Endothelial cell of umbilical vein (primary cell): ENCODE measurements around the gene POPDC3. TPM values are rescaled to one million over a fixed set of nuclear protein-coding genes. Genes with fewer than 3 reads are reported as not detected.

Experiments used
- BruUV-seq: library from RNA; stranded (reverse); fragments of 400-500 nt; replicated peaks from 2 replicates; lab custom pipeline; 2021; lab: Mats Ljungman, UMichigan
- CTCF ChIA-PET: fragments of 300-600, 350-600 bp; sonication (Branson Sonifier 250); formaldehyde crosslinking; loops from one replicate; lab custom pipeline; 2021; ENCODE audit warnings: antibody characterized with exemption, inconsistent platforms; lab: Charles Lee
- POLR2A ChIA-PET: fragments of 300-600, 350-600 bp; sonication (Branson Sonifier 250); formaldehyde crosslinking; loops from one replicate; lab custom pipeline; 2021; ENCODE audit warnings: antibody characterized with exemption, inconsistent platforms; lab: Charles Lee
- DNase-seq: peaks from one replicate; pipeline ENCODE4 v3.0.0-alpha.2; 2011; ENCODE audit warnings: low read depth, low spot score
- FAIRE-seq: peaks from 2 replicates; lab custom pipeline; 2011; peaks lifted over from hg19 to GRCh38; lab: Jason Lieb, UNC
- H2AFZ ChIP-seq: 2 replicates; pipeline ENCODE4 v1.6.0; 2012; ENCODE audit warnings: low read depth, low read length, control low read depth, inconsistent platforms
- H3K27ac ChIP-seq: 2 replicates; pipeline ENCODE4 v1.5.1; 2011; ENCODE audit warnings: low read depth, mild to moderate bottlenecking, control low read depth, low read length, moderate library complexity; ENCODE audit not compliant: insufficient read depth
- H3K27me3 ChIP-seq, 2 experiments: 2 replicates each; pipeline versions ENCODE4 v1.6.0 to v1.6.1; 2011; ENCODE audit warnings: low read length in 2 of 2, mixed read lengths in 1 of 2; ENCODE audit not compliant: control insufficient read depth in 2 of 2, insufficient read depth in 2 of 2
- H3K36me3 ChIP-seq, 2 experiments: 2 replicates in 1 of 2; 3 replicates in 1 of 2; pipeline ENCODE4 v1.5.1; 2011; ENCODE audit warnings: low read length in 2 of 2, mild to moderate bottlenecking in 1 of 2, moderate library complexity in 1 of 2; ENCODE audit not compliant: control insufficient read depth in 2 of 2, insufficient read depth in 2 of 2; ENCODE audit errors: extremely low read depth in 1 of 2
- H3K4me1 ChIP-seq: 3 replicates; pipeline ENCODE4 v1.5.1; 2011; ENCODE audit warnings: mild to moderate bottlenecking, low read length; ENCODE audit not compliant: control insufficient read depth, insufficient read depth; ENCODE audit errors: extremely low read depth
- H3K4me2 ChIP-seq: 2 replicates; pipeline ENCODE4 v1.6.1; 2011; ENCODE audit warnings: low read length, control low read depth, mixed read lengths; ENCODE audit not compliant: insufficient read depth
- H3K4me3 ChIP-seq, 3 experiments: fragments of 200-600 bp in 1 of 3; sonication (generic), shearing (Covaris generic) in 1 of 3; replicated peaks in 1 of 3; 2 replicates each; pipeline ENCODE4 v1.5.1; 2011 to 2016; ENCODE audit warnings: control low read depth in 3 of 3, low read length in 3 of 3, mild to moderate bottlenecking in 2 of 3, inconsistent platforms in 1 of 3, low read depth in 1 of 3, moderate library complexity in 1 of 3; ENCODE audit not compliant: insufficient read depth in 1 of 3
- H3K79me2 ChIP-seq: 2 replicates; pipeline ENCODE4 v1.6.0; 2012; ENCODE audit warnings: low read length, inconsistent platforms; ENCODE audit not compliant: control insufficient read depth, insufficient read depth
- H3K9ac ChIP-seq: replicated peaks from 2 replicates; pipeline ENCODE3; 2011; ENCODE audit warnings: low read length, control low read depth; ENCODE audit not compliant: insufficient read depth; ENCODE audit errors: extremely low read depth
- H3K9me1 ChIP-seq: replicated peaks from 3 replicates; pipeline ENCODE4 v1.6.0; 2011; ENCODE audit warnings: mild to moderate bottlenecking, low read length; ENCODE audit not compliant: control insufficient read depth, insufficient read depth; ENCODE audit errors: extremely low read depth
- H3K9me3 ChIP-seq: replicated peaks from 2 replicates; pipeline ENCODE4 v1.5.1; 2012; ENCODE audit warnings: low read length, inconsistent platforms; ENCODE audit not compliant: control insufficient read depth, insufficient read depth
- H4K20me1 ChIP-seq: replicated peaks from 2 replicates; pipeline ENCODE3; 2011; ENCODE audit warnings: mild to moderate bottlenecking, low read length; ENCODE audit not compliant: control insufficient read depth, insufficient read depth; ENCODE audit errors: extremely low read depth
- CTCF ChIP-seq, 2 donors: IDR thresholded peaks; 1 replicate in 1 of 2; 2 replicates in 1 of 2; pipeline ENCODE4 v1.5.1; 2011; ENCODE audit warnings: low read length in 2 of 2, mild to moderate bottlenecking in 2 of 2, moderate library complexity in 2 of 2, control low read depth in 1 of 2, inconsistent platforms in 1 of 2, low read depth in 1 of 2; ENCODE audit not compliant: insufficient read depth in 1 of 2; ENCODE audit errors: extremely low read depth in 1 of 2
- EZH2 ChIP-seq: IDR thresholded peaks from 2 replicates; pipeline ENCODE4 v1.6.1; 2012; ENCODE audit warnings: borderline replicate concordance, low read depth, mild to moderate bottlenecking, moderate library complexity, low read length, inconsistent platforms; ENCODE audit not compliant: severe bottlenecking
- FOS ChIP-seq: IDR thresholded peaks from 2 replicates; pipeline ENCODE4 v1.6.1; 2011; ENCODE audit warnings: mild to moderate bottlenecking, low read length, moderate library complexity, borderline replicate concordance; ENCODE audit not compliant: insufficient read depth
- GATA2 ChIP-seq: IDR thresholded peaks from 2 replicates; pipeline ENCODE4 v1.7.0; 2011; ENCODE audit warnings: low read depth, mild to moderate bottlenecking, moderate library complexity, mixed read lengths, low read length; ENCODE audit not compliant: insufficient read length, insufficient read depth
- JUN ChIP-seq: IDR thresholded peaks from 2 replicates; pipeline ENCODE4 v1.6.1; 2011; ENCODE audit warnings: borderline replicate concordance, low read depth; ENCODE audit not compliant: insufficient read length, insufficient read depth
- MAX ChIP-seq: IDR thresholded peaks from 2 replicates; pipeline ENCODE4 v1.6.1; 2011; ENCODE audit not compliant: insufficient read depth, insufficient read length
- MYC ChIP-seq: IDR thresholded peaks from one replicate; pipeline ENCODE4 v1.6.1; 2011; ENCODE audit warnings: mild to moderate bottlenecking, low read depth, low read length
- POLR2A ChIP-seq: IDR thresholded peaks from 2 replicates; pipeline ENCODE4 v1.6.1; 2012; ENCODE audit warnings: low read depth, mild to moderate bottlenecking, control low read depth, low read length
- POLR2AphosphoS5 ChIP-seq: IDR thresholded peaks from 2 replicates; pipeline ENCODE4 v1.6.1; 2012; ENCODE audit warnings: low read depth, mild to moderate bottlenecking, control low read depth, low read length, moderate library complexity; ENCODE audit not compliant: insufficient read depth
- dilution Hi-C: fragments of 300-500 bp; cut with MboI; formaldehyde crosslinking; loops from one replicate; pipeline ENCODE4 v1.15.0; 2019; ENCODE audit warnings: low sequenced_read_pairs; ENCODE audit not compliant: extremely low pct_ligation_motif_present
- intact Hi-C: fragments of 100-400 bp; cut with micrococcal nuclease; formaldehyde crosslinking; loops from one replicate; pipeline ENCODE4 v1.10.0; 2022
- polyA plus RNA-seq, 4 experiments: library from polyadenylated mRNA; depleted of rRNA in 3 of 4; stranded (reverse) in 3 of 4; unstranded in 1 of 4; fragments of >200 nt; gene quantifications; 2 replicates each; pipeline versions ENCODE4 v1.2.1 to v1.2.3, GENCODE V29; 2011 to 2012; ENCODE audit warnings: missing spikeins in 1 of 4
- total RNA-seq: library from RNA; stranded (reverse); gene quantifications from 2 replicates; pipeline ENCODE4 v1.2.3, GENCODE V29; 2021

Gene POPDC3
- total and polyA plus RNA-seq, 2 donors (not counting 3 experiments of a cell fraction or from before 2014, with no cell fraction given): 1.6 to 1.7 TPM

- H4K20me1 ChIP-seq: no peaks in the 10 kb centered on the region
- TF ChIP-seq CTCF (IDR thresholded peaks at IDR 0.05; ENCODE audit: extremely low read depth in 1 of 2, insufficient read depth in 1 of 2, low read depth in 1 of 2, low read length in 2 of 2): no peak
- TF ChIP-seq JUN: no peak
- TF ChIP-seq MAX: no peak
- no peak for TF ChIP-seq MYC
- TF ChIP-seq FOS: no peak
These were observed 25.0 kb upstream of the POPDC3 start for GRCh38 chr6:105204768-105205167.

GRCh38 chr6:105204331-105204730 lies 24.5 kb upstream of the POPDC3 start:
- Histone ChIP-seq H4K20me1 (no peaks in the 10 kb centered on the region), H3K4me2 (no peak overlapping the region), H3K4me1 (peaks cover 9% of the 10 kb centered on the region), H3K9me1 (no peaks in the 10 kb centered on the region), H3K9ac (no peak overlapping the region), H3K4me3 (no peak overlapping the region), H3K27me3 (no peaks in the 10 kb centered on the region), H3K9me3 (no peaks in the 10 kb centered on the region), H3K36me3 (no peaks in the 10 kb centered on the region), H2AFZ (no peak overlapping the region), H3K79me2 (no peaks in the 10 kb centered on the region), H3K27ac (no peak overlapping the region)
- DNase-seq (no peak), FAIRE-seq (no peak)
- ChIA-PET CTCF (no interaction called here), POLR2A (no interaction called here)
- dilution Hi-C loops (no loop called here), intact Hi-C loops (no loop called here)
- no TSS peak for BruUV-seq
- TF ChIP-seq GATA2 (no peak), POLR2AphosphoS5 (no peak), POLR2A (no peak), FOS (no peak), CTCF (IDR thresholded peaks at IDR 0.05; ENCODE audit: extremely low read depth in 1 of 2, insufficient read depth in 1 of 2, low read depth in 1 of 2, low read length in 2 of 2) (no peak), MYC (no peak), MAX (no peak), JUN (no peak), EZH2 (no peak)

More at GRCh38 chr6:105204768-105205167, 25.0 kb upstream of the POPDC3 start:
- no peak overlapping the region for H3K4me3 ChIP-seq
- ChIA-PET CTCF (no interaction called here), POLR2A (no interaction called here)
- no peak overlapping the region for H2AFZ ChIP-seq
- no TSS peak for BruUV-seq
- no peaks in the 10 kb centered on the region for H3K9me3 ChIP-seq
- no peaks in the 10 kb centered on the region for H3K79me2 ChIP-seq
- intact Hi-C loops: no loop called here
- H3K4me2 ChIP-seq: no peak overlapping the region
- DNase-seq (no peak), FAIRE-seq (no peak)
- H3K9me1 ChIP-seq: no peaks in the 10 kb centered on the region
- H3K27ac ChIP-seq: no peak overlapping the region
- dilution Hi-C loops: no loop called here
- peaks cover 13% of the 10 kb centered on the region for H3K4me1 ChIP-seq
- H3K9ac ChIP-seq: no peak overlapping the region
- no peaks in the 10 kb centered on the region for H3K27me3 ChIP-seq
- no peaks in the 10 kb centered on the region for H3K36me3 ChIP-seq
